NCI-H1436 treated with DMSO at 0.1 percent for 48 hours (cell line): ENCODE results near the gene BRD3OS.

Experiments
- DNase-seq: peaks from one replicate; lab custom pipeline; 2025; lab: John Stamatoyannopoulos, UW

Gene BRD3OS

DNA sequence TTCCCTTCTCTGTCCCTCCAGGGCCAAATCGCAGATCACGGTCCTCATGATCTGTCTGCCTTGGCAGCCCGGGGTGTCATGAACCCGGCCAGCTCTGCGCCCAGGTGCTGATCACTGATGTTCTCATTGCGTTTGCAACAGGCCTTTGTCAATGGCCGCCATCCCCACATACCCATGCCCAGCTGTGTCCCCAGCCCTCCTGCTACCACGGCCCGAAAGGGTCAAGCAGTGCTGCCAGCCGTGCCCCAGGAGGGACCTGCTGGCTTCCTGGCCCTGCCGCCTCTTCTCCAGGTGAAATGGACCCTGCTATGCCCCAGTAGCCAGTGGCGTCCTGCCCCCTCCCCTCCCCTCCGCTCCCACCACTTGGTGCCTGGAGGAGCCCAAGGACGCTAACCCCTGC is 20.4 kb upstream of the BRD3OS start:
- DNase-seq: no peak

DNA sequence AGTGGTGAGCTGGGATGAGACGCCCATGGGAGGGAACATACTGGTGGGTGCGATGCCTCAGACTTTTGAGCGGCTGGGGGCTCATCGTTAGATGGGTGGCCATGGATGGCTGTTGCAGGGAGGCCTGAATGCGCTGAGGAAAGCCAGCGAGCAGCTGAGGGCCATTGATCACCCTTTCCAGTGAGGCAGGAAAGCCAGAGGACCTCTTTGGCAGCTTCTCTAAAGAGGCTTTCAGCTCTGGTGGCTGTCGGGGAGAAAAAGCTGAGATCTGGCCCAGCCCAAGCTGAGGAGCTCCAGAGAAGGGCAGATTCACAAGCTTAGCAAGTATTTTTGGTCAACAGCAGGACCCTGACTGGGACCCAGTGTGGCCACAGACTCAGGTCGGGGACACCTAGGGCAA is 19.9 kb upstream of the BRD3OS start:
- no peak for DNase-seq

- DNase-seq: no peak
These were observed 18.1 kb upstream of the BRD3OS start for GRCh38 chr9:134007150-134007549.

DNA sequence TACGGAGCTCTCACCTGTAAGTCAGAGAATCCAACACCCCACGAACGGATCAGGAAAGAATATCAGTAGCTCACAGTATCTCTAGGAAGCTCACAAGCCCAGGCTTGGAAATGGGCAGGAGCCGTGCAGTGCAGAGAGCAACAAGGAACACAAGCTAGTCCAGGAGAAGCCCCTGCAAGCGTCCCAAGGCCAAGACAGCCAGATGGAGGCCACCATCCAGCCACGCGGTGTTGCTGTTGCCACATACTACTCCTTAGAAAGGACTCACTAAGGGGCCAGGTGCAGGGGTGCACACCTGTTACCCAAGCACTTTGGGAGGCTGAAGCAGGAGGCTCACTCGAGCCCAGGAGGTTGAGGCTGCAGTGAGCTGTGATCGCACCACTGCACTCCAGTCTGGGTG is 17.7 kb upstream of the BRD3OS start:
- no peak for DNase-seq

DNA sequence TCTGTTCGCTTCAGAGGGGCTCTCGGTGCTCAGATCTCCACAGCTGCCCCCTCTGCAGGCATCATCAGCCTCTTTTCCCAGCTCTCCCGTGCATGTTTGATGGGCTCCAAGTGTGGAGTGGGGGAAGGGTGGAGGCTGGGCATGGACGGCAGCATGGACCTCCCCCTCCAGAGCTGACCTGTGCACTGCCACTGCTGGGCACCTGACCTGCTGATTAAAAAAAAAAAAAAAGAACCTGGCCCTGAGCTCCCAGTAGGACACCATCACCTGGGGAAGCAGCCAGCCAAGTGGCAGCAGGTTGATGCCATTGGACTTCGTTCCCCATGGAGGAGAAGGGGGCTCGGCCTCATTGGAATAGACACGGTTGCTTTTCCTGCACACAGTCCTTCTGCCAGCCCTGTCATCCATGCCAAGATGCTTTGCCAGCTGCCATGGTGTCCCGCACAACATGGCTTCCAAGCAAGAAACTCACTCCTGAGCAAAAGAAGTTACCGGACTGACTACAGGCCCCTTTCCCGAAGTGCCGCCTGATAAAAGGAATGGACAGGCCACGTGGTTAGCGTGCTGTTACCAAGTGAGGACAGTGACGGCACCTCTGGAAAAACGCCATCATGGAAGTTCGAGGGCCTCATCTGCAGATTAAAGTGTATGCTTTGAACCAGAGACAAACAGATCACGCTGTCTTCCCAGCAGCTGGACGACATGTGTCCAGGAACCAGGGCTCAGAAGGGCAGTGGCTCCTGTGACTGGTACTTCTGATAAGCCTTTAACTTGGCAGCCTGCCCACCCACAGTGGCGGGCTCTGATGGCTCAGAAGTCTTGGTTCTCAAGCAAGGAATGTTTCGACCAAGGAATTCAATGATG is 14.7 kb upstream of the BRD3OS start:
- no peak for DNase-seq

- DNase-seq: no peak
These were observed 13.9 kb upstream of the BRD3OS start for GRCh38 chr9:134011401-134011800.

- no peak for DNase-seq
These were observed 10.3 kb upstream of the BRD3OS start for GRCh38 chr9:134014946-134015345.

DNA sequence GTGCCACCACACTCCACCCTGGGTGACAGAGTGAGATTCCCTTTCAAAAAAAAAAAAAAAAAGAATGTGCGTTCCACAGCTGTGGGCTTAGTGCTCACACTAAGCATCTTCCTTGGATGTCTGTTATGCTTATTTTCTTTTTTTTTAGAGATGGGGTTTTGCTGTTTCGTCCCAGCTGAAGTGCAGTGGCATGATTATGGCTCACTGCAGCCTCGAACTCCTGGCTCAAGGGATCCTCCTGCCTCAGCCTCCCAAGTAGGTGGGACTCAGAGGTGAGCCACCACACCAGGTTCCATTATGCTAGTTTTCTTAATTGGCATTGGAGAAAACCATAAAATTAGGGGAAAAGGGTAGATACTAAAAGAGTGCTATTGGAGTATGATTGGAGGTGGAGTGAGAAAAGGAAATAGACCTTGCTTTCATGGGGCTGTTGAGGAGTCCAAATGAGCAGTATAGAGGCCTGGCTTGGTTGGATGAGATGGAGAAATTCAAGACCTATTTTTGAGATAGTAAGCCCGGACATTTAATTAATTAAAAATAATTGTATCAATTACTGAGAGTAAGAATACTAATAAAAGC is 978 bp upstream of the BRD3OS start:
- no peak for DNase-seq

DNA sequence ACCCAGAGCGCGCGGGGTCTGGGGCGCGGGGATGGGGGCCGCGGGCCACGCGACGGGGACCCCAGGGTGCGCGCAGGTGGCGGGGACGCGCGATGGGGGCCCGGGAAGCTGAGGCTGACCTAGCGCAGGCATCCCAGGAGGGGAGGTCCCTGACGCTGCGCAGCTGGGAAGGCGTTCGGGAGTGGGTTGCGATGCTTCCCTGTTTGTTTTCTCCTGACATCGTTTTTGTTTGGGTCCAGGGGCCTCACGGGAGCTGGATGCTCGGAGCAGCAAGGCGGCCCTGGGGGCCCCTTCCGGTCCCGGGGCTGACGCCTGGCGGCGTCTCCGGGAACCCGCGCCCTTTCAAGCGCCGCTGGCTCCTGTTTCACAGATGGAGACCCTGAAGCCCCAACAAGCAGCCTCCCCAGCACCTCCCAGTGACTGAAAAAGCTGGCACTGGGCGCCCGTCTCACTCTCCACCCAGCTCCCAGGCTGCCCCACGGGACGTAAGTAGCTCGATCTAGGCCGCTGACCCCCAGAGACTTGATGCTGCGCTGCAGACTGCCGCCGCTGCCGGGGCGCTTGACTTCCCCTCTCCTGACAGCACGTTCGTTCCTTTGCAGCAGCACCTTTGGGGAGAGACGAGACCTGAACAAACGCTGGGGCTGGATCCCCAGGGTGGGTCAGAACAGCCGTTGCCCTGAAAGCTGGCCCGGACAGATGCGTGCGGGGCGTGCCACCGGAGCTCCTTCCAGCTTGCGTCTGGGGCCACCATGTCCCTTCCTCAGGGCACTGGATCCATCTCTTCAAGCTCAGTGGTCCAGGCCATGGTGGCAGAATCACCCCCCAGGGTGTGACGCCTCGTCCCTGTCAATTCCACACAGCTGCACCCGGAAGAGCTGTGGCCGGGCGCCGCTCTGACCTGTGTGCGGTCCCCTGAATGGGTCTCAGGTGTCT is 593 bp downstream of the BRD3OS start:
- no peak for DNase-seq

- no peak for DNase-seq
These were observed 1.3 kb downstream of the BRD3OS start for GRCh38 chr9:134026581-134026980.

- DNase-seq: no peak
These were observed 1.7 kb downstream of the BRD3OS start for GRCh38 chr9:134026981-134027380.

DNA sequence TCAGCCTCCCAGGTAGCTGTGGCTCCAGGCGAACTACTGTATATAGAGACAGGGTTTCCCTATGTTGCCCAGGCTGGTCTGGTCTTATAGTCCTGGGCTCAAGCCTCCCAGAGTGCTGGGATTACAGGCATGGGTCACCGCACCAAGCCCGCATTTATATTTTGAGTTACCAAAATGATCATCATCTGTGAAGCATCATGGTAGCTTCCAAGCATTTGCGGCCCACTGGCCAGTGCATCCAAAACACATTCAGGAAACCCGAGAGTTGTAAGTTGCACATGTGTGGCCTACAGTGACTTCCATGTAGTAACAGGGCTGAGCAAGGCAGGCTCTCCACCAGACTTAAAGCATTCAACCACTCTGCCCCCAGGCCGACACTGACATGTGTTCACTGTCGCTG is 2.3 kb downstream of the BRD3OS start:
- no peak for DNase-seq

DNA sequence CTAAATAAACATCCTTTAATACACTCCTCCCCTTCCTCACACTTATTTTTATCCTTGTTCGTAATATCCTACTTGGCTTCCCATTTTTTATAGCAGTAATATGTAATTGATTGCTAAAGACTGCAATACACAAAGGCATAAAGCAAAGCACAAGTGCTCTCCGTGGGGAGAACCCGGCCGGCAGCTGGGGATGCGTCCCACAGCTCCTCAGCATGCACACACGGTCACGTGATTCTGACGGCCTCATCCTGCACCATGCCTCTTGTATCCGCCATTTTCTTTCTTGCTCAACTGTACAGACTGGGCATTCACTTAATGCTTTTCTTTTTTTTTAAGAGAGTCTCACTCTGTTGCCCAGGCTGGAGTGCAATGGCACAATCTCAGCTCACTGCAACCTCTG is 2.8 kb downstream of the BRD3OS start:
- DNase-seq: no peak

DNA sequence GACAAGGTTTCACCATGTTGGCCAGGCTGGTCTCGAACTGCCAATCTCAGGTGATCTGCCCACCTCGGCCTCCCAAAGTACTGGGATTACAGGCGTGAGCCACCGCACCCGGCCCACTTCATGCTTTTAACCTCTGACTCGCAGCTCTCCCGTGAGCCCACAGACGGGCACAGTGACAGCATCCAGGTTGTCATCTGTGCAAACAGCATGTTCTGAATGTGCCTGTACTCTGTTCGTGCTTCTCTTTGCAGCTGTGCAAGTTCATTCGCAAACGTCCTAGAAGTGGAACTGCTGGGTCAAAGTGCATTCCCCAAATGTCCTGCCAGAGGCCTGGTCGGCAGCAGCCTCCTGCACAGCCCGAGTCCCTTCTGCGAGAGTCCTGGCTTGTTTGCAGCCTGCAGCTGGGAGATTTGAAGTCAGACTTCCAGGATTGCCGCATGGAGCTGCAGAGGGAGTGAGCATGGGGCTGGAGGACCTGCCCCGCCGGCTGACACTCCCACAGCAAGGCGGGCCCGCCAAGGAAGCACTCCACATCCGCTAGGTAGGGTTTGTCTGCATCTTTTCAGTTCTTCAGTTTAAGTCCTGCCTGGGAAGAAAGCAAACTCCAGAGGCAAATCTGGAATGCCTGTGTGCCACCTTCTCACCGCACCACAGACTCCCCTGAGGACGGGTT is 3.4 kb downstream of the BRD3OS start:
- no peak for DNase-seq

DNA sequence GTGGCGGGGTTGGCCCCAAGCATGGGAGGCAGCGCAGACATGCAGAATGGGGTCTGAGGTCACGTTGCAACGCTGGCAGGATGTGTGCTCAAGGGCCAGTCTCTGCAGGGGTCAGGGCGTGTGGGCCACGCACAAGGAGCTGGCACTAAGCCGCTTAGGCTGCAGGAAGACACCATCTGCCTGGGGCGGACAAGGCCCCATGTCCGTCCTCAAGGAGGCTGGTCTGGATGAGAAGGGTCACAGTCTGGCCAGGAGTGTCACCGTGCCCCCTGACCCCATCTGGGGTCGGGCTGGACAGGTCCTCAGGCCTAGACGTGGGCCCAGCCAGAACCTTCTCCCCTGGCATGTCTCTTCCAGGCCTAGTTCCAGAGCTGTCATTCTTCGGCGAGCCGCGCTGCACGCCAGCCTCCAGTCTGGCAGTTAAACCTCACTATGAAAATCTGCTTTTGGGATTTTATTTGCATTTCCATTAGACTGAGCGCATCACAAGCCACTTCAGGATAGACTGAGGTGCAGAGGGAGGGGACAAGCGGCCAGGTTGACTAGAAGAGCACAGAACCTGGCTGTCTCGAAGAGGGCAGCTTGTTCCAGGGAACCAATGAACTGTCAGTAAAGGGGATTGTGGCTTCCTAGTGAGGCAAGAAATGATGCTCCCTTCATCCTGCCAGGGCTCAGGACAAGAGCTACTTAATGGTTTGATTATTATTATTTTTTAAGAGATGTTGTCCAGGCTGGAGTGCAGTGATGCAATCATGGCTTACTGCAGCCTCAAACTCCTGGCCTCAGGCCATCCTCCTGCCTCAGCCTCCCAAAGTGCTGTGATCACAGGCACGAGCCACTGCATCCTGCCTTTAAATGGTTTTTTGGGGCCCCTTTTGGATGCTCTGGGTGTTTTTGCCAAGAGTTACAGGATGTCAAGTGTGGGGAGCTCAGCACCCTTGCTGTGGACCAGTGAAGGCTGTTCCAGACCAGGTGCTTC is 4.3 kb downstream of the BRD3OS start:
- no peak for DNase-seq

DNA sequence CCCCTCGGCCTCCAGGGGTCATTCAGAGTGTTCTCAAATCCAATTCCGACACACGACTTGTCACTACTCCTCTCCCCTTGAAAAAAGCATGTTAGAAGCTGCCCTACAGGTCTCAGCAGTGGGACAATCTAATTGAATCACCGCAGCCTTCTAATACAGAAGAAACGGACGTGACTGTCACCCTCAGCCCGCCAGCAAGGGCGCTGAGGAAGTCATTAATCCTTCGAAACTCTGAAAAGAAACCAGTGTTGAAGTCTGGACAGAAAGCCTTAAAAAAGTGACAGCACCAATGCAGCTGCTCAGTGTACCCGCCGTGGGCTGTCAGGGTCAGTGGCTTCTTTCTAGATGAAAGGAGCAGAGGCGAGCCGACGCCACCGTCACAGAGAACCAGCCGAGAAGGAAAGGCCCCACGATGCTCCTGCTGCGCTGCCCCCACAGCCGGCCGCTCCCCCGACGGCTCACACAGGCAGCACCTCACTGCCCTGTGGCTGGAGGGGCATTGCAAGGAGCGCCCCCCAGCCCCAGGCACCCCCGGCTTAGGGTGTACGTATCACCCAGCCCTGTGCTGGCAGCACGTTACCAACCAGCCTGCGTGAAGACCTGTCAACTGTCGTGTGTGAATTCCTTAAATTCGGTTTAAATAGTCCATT is 5.7 kb downstream of the BRD3OS start:
- no peak for DNase-seq

DNA sequence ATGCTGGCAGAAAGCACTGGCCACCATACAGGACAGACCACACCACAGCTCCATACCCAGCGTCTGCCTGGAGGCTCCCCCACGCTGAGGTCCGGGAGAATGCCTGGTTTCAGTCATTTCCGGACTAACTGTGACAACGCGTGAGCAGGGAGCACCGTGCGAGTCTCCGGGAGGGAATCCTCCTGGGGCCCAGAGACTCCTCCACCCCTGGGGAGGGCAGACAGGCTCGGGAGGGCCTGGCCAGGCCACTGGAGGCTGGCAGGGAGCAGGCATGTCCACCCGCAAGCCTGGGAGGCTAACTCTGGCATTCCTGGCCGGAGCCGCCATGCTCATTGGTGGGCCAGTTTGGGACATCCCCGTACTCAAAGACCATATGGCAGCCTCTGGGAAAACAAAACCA is 6.5 kb downstream of the BRD3OS start:
- DNase-seq: no peak

- DNase-seq: no peak
These were observed 7.4 kb downstream of the BRD3OS start for GRCh38 chr9:134032456-134033222.

DNA sequence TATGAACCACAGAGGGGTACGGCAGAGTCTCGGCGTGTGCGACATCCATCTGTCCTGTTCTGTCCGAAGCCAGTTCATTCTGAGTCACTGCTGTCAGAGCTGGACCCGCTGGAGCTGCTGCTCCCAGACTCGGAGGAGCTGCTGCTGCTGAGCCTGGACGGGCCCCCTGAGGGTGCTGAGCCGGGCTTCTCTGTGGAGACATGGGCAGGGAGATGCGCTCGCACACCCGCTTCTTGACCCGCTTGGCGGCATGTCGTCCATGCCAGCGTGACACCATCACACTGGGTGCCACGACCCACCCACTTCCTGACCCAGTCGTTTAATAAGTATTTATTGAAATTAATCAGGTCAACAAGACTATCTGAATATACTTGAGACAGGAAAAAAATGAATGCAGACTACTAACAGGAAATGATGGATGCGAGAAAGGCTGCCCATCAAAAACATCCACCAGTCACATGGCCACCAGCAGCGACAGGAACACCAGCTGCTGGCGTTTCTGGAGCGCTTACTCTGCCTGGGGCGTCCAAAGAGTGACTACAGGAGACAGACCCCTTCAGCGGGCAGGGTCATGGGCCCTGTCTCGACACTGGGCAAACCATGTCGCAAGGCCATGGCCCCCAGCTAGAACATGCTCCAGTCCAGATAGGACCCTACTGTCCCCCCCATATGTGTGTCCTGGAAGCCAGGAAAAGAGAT is 8.4 kb downstream of the BRD3OS start:
- no peak for DNase-seq
